Measurements from ENCODE around the gene PRSS57. TPM values are rescaled to one million over a fixed set of nuclear protein-coding genes. Genes with fewer than 3 reads are reported as not detected.

Gene PRSS57
- total and polyA plus RNA-seq, 2 of the 8 experiments (the other 6 are each of a cell fraction or from before 2014, with no cell fraction given): not detected

DNA sequence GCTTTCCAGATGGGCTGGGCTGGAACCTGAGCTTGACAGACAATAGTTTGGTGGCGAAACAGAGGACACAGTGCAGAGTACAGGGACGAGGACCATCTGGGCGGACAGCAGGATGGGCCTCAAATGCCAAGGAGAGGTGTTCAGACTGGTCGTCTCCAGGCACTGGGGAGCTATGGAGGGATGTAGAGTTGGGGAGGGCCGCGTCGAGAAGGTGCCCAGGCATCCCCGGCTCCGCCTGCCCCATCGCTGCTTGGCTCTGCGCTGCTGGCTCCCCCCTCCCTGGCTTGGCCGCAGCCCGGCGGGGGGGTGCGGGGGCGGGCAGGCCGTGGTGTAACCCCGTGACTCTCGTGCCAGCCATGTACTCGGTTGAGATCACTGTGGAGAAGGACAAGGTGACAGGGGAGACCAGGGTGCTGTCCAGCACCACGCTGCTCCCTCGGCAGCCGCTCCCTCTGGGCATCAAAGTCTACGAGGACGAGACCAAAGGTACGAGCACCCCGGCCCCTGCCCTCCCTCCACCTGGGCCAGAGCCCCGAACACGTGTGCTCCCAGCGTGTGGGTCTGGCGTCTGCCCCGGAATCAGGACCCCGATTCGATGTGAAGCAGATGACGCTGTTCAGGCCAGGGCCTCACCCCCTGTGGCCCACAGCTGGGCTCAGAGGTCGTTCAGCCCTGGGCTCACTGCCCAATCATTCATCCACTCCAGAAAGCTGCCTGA, 44.9 kb upstream of the PRSS57 start:
- FAIRE-seq (no peak), DNase-seq (ENCODE audit: low read depth in 1 of 2, low spot score in 2 of 2) (no peak)
- TF ChIP-seq E2F6 (IDR thresholded peaks at IDR 0.05) (no peak), ATF2 (IDR thresholded peaks at IDR 0.05; ENCODE audit: low read length) (no peak), KDM1A (IDR thresholded peaks at IDR 0.05; ENCODE audit: borderline replicate concordance, low read length) (peak; percentile 51; the same call in 1 of the 2 replicates)
- 94% methylated on average over 33 of the region's 36 CpGs; no CpG with 5 or more reads in 1 of the 2 experiments for WGBS, 2 experiments (ENCODE audit: extremely low coverage in 1 of 2, insufficient coverage in 1 of 2, insufficient read length in 1 of 2, insufficient replicate concordance in 2 of 2, low coverage in 1 of 2, low lambda C conversion rate in 2 of 2, missing lambda C conversion rate in 1 of 2)
- CTCF ChIA-PET (ENCODE audit: partially characterized antibody): interaction anchor here (0.6 to 2.7 kb wide), 16 partner anchors 9 to 1735 kb away, joined by 3 to 17 read pairs (median 4); partner anchors contain the start of gene PALM
- H2BK120ac ChIP-seq (replicated peaks; ENCODE audit: low read depth, low read length): no peak overlapping the region
- H3K4me3 ChIP-seq (ENCODE audit: extremely low read depth in 1 of 4, insufficient read depth in 2 of 4, low read depth in 3 of 4, low read length in 4 of 4): no peak overlapping the region
- no peak overlapping the region for H3K4me2 ChIP-seq (ENCODE audit: insufficient read depth in 1 of 2, low read depth in 2 of 2, low read length in 2 of 2)
- no peaks in the 10 kb centered on the region for H3K23me2 ChIP-seq (ENCODE audit: low read depth, low read length)
- no peak overlapping the region for H4K5ac ChIP-seq (ENCODE audit: insufficient read length, low read depth, low read length)
- H2AFZ ChIP-seq (ENCODE audit: low read length): no peak overlapping the region
- no peak overlapping the region for H3K4ac ChIP-seq (replicated peaks; ENCODE audit: insufficient read length, low read depth, low read length)
- no peak overlapping the region for H3K23ac ChIP-seq (ENCODE audit: insufficient read length)
- peaks cover 0 to 4% of the 10 kb centered on the region in 2 experiments for H4K20me1 ChIP-seq (replicated peaks in 1 of 2; ENCODE audit: control insufficient read depth in 1 of 2, insufficient read depth in 2 of 2, low read length in 2 of 2)
- no peak overlapping the region for H2BK20ac ChIP-seq (ENCODE audit: low read length)
- H3K79me2 ChIP-seq (ENCODE audit: control insufficient read depth in 1 of 2, insufficient read depth in 2 of 2, low read length in 2 of 2): no peaks in the 10 kb centered on the region
- H2BK12ac ChIP-seq (ENCODE audit: low read depth, low read length): no peak overlapping the region
- H3K9ac ChIP-seq (replicated peaks in 1 of 4; ENCODE audit: extremely low read depth in 1 of 4, low read depth in 3 of 4, low read length in 3 of 4): no peak overlapping the region
- no peak overlapping the region for H3K56ac ChIP-seq (replicated peaks; ENCODE audit: insufficient read length, low read depth, low read length)
- no peak overlapping the region for H3K18ac ChIP-seq (ENCODE audit: extremely low read depth, low read length)
- H3K4me1 ChIP-seq (replicated peaks in 1 of 4; ENCODE audit: control insufficient read depth in 3 of 4, insufficient read depth in 4 of 4, low read length in 3 of 4): no peaks in the 10 kb centered on the region
- no peaks in the 10 kb centered on the region for H3K36me3 ChIP-seq (ENCODE audit: control insufficient read depth in 2 of 4, insufficient read depth in 4 of 4, low read length in 3 of 4)
- no peak overlapping the region; the same call in none of the 2 replicates for H4K8ac ChIP-seq (ENCODE audit: extremely low read depth, insufficient read depth, low read length)
- H3K9me3 ChIP-seq (ENCODE audit: insufficient read depth in 2 of 2, low read depth in 1 of 2, low read length in 1 of 2): no peaks in the 10 kb centered on the region
- no peak overlapping the region for H3K14ac ChIP-seq (ENCODE audit: insufficient read length)
- no peak overlapping the region for H2BK15ac ChIP-seq (ENCODE audit: low read length)
- POLR2A ChIA-PET (ENCODE audit: partially characterized antibody): interaction anchor here (1.2 to 2.4 kb wide), 5 partner anchors 9 to 77 kb away, joined by 3 to 7 read pairs (median 3); partner anchors contain the start of gene RNF126
- H3K27ac ChIP-seq (ENCODE audit: low read depth, low read length): no peak overlapping the region
- H3K79me1 ChIP-seq (ENCODE audit: low read depth, low read length): no peaks in the 10 kb centered on the region
- no peaks in the 10 kb centered on the region for H3K27me3 ChIP-seq (replicated peaks in 1 of 4; ENCODE audit: control insufficient read depth in 3 of 4, extremely low read depth in 1 of 4, insufficient read depth in 3 of 4, low read length in 3 of 4)
- no peak overlapping the region for H2AK5ac ChIP-seq (ENCODE audit: low read depth, low read length)
- no peak overlapping the region for H4K91ac ChIP-seq (replicated peaks; ENCODE audit: insufficient read length, low read length)
- H2BK5ac ChIP-seq (ENCODE audit: low read depth, low read length): no peak overlapping the region

Data from H1 (cell line).